Measurements from ENCODE around the gene TRIP12.

GRCh38 chr2:229901819-229902218 lies 20.0 kb downstream of the TRIP12 start:
- TF ChIP-seq CTCF (conservative IDR thresholded peaks at IDR 0.05) (no peak), ZFX (IDR thresholded peaks at IDR 0.05) (no peak)

All from C4-2B (cell line).